NB4 (cell line): ENCODE measurements around the gene LDLRAD3.

Experiments used
- CTCF ChIP-seq: IDR thresholded peaks from one replicate; pipeline ENCODE4 v1.5.1; 2012; ENCODE audit warnings: low read depth, low read length
- MAX ChIP-seq: IDR thresholded peaks from 2 replicates; pipeline ENCODE4 v1.6.1; 2011; ENCODE audit warnings: low read depth, low read length
- MYC ChIP-seq: IDR thresholded peaks from 2 replicates; pipeline ENCODE4 v1.6.1; 2011; ENCODE audit warnings: low read depth, low read length
- POLR2A ChIP-seq: IDR thresholded peaks from 2 replicates; pipeline ENCODE4 v1.6.1; 2011; ENCODE audit warnings: mild to moderate bottlenecking; ENCODE audit not compliant: insufficient read length; ENCODE audit errors: extremely low read depth

DNA sequence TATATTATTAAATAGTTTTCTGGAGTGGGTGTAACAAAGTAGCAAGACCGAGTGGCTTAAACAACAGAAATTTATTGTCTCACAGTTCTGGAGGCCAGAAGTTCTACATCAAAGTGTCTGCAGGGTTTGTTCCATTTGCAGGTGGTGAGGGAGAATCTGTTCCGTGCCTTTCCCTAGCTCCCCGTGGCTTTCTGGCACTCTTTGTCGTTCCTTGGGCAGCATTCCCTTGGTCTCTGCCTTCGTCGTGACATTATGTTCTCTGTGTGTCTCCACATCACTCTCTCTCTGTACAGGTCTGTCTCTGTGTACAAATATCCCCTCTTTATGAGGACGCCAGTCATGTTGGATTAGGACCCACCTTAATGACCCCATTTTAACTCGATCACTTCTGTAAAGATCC, 38.2 kb downstream of the LDLRAD3 start:
- TF ChIP-seq CTCF (no peak), POLR2A (no peak), MAX (no peak), MYC (no peak)
